Measurements from ENCODE around the gene SPDYE2.
"Not testable (repeated sequence)": the region's sequence is repeated elsewhere in the genome, so short reads cannot be mapped to it uniquely, and the experiment has no call there.

Gene SPDYE2

GRCh38 chr7:102604431-102605145, 53.6 kb downstream of the SPDYE2 start:
- not testable (repeated sequence) for DNase-seq (ENCODE audit: low spot score)

GRCh38 chr7:102606848-102607247, 55.8 kb downstream of the SPDYE2 start:
- DNase-seq (ENCODE audit: low spot score) = not testable (repeated sequence)

- DNase-seq (ENCODE audit: low spot score) = not testable (repeated sequence)
These were observed 58.7 kb downstream of the SPDYE2 start for GRCh38 chr7:102609734-102610133.

- not testable (repeated sequence) for DNase-seq (ENCODE audit: low spot score)
These were observed 59.4 kb downstream of the SPDYE2 start for GRCh38 chr7:102610441-102610840.

- not testable (repeated sequence) for DNase-seq (ENCODE audit: low spot score)
These were observed 60.1 kb downstream of the SPDYE2 start for GRCh38 chr7:102611013-102611674.

- DNase-seq (ENCODE audit: low spot score) = not testable (repeated sequence)
These were observed 60.8 kb downstream of the SPDYE2 start for GRCh38 chr7:102611675-102612325.

Measured in AG20443 (cell line).